Myocyte (in vitro differentiated cells): Measurements from ENCODE around the gene DTD1. TPM values are rescaled to one million over a fixed set of nuclear protein-coding genes. Genes with fewer than 3 reads are reported as not detected.

Experiments used
- DNase-seq: peaks from one replicate; pipeline ENCODE4 v3.0.0-alpha.2; 2012; ENCODE audit warnings: low read depth
- total RNA-seq: library from RNA; depleted of rRNA; stranded (reverse); fragments of >200 nt; gene quantifications from 2 replicates; pipeline ENCODE4 v1.2.3, GENCODE V29; 2014

The DTD1 gene
- total RNA-seq, 1 donor from 2014 or later, result 25.1 TPM

- DNase-seq, result no peak
Observed at GRCh38 chr20:18657575-18657974, 69.7 kb downstream of the DTD1 start.

GRCh38 chr20:18662279-18663040 lies 74.6 kb downstream of the DTD1 start:
- no peak for DNase-seq

- DNase-seq, result no peak
Observed at GRCh38 chr20:18663932-18664331, 76.1 kb downstream of the DTD1 start.

DNA sequence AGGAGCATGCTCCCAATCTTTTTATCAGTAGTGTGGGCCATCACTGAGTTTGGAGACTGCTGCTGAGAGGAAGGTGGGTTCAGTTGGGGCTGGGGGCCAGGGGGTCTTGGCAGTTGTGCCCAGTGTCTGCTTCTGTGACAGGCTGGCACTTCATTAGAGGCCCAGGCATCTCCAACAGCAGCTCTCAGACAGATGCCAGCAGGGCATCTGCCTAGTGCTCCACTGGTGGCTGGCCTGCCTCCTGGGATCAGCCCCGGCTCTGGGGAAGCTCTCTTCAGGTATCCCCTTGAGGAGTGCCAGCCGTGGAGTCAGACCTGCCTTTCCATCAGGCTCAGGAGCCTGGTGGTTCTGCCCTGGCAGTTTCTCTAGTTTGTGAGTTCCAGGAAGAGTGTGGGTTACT lies 77.3 kb downstream of the DTD1 start:
- DNase-seq, result no peak

GRCh38 chr20:18666803-18667415 lies 79.1 kb downstream of the DTD1 start:
- no peak for DNase-seq

DNA sequence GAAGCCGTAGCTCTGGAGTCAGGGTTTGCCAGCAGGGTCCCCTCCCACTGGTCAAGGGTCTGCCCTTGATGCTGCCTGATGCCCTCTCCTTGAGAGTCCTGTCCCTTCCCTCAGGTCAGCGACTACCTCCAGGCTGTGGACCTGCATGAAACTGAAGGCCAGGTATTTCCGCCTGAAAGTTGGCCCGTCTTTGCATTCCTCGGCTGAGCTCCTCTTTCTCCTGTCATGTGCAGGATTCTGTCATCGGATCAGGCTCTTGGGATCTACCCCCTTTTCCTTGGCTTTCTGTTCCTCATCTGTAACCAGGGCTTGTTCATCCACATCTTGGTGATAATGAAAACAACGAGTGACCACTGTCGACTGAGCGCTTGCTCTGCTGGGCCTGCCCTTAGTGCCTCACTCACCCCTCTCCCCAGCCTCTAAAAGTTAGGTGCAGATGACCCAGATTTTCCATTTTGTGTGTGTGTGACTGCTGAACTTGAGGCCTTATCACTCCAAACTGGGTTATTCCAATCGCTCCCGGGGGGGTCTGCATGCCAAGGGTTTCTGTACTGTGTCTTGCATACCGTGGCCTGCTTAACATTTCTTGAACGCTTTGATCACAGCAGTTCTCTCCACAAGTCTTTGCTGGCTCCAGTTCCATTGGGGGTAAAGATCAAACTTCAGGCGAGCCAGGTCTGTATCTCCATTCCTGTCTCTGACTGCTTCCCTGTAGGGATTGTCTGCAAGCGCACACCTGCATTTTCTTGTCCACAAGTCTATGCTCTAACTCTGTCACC lies 81.6 kb downstream of the DTD1 start:
- DNase-seq, result no peak

DNA sequence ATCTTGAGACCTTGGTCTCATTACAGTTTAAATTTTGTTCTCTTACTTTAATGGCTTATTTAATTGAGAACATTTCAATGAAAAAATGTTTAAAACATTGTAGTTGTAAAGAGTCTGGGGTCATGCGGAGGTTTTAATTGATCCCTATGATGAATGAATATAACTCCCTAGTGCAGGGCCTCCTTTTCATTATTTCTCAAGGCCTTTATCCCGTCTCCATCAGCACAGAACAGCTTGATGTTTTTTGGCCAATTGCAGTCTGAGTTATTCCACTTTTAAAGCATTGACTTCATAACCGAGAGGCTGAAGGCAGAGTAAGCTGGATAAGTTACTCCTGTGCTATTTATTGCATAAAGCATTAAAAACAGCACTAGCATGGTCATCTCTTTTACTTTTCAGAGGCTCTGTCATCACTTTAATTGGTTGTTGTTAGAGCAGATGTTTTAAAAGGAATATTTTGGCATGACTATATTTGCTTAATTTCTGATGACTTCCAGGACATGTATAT lies 83.4 kb downstream of the DTD1 start:
- DNase-seq, result no peak

- no peak for DNase-seq
Observed at GRCh38 chr20:18672834-18673233, 85.0 kb downstream of the DTD1 start.

- DNase-seq, result no peak
Observed at GRCh38 chr20:18676396-18676795, 88.5 kb downstream of the DTD1 start.

DNA sequence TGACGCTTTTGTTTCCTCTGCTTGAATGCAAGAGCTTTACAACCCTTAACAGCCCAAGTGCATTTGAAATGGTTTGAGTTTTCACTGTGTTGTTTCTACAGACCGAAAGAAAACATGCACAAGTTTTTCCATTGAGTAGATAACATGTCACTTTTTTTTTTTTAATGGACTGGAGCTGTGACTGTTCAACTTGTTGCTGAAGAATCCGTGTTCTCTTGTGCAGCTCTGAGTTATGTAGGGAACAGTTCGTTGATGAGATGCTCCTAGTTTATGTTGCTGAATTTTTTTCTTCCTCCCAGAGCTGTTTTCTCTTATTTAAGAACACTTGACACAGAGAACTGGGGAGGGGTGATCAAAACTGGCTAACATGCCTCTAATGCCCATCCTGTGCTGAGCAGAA lies 89.3 kb downstream of the DTD1 start:
- no peak for DNase-seq

GRCh38 chr20:18678549-18679419 lies 90.9 kb downstream of the DTD1 start:
- peak; percentile 19 for DNase-seq

DNA sequence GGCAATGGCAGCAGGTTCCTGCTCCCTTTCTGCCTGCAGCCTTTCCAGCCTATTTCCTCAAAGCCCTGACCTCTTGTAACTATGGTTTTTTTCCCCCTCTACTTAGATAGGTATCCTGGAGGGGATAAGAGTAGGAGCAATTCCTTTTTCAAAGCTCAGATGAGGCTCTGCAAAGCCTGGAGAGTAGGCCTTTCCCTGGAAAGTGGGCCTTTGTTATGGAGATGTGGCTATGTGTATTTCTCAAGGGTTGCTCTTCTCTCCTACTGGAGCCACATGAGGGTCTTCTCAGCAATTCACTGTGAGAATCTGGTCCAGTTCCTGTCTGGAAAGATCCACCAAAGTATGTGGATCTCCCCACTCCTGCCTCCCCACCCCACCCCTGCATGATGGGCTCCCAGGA lies 96.0 kb downstream of the DTD1 start:
- no peak for DNase-seq

- no peak for DNase-seq
Observed at GRCh38 chr20:18684775-18685174, 96.9 kb downstream of the DTD1 start.

DNA sequence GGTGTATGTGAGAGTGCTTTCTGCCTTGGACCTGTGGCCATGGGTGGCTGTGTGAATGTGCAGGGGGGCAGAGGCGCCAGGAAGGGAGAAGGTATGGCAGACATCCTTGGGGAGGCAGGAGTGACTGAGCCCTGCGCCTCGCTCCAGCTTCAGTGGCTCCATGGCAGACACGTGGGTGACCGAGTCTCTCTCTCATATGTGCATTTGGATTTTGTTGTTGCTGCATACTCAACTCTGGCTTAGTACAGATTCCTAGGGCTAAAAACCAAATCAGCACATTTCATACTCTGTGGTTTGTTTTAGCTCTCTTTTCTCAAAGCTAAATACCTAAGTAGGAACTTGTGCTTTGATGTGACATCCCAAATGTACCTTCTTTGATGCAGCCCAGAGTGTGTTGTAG lies 97.6 kb downstream of the DTD1 start:
- no peak for DNase-seq

GRCh38 chr20:18686696-18687095 lies 98.8 kb downstream of the DTD1 start:
- DNase-seq, result no peak

- no peak for DNase-seq
Observed at GRCh38 chr20:18688676-18689075, 100.8 kb downstream of the DTD1 start.

DNA sequence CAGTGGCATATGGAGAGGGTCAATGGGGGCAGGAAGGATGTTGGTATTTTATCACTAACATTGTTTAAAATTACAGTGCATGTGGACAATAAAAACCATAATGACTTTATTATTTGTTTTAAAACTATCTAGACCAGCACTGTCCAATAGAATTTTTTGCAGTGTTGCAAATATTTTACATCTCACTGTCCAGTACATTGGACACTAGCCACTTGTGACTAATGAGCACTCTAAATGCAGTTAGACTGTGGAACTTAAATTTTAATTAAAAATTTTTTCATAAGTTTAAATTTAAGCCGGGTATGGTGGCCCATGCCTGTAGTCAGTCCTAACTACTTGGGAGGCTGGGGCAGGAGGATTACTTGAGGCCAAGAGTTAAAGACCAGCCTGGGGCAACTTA lies 101.7 kb downstream of the DTD1 start:
- no peak for DNase-seq

DNA sequence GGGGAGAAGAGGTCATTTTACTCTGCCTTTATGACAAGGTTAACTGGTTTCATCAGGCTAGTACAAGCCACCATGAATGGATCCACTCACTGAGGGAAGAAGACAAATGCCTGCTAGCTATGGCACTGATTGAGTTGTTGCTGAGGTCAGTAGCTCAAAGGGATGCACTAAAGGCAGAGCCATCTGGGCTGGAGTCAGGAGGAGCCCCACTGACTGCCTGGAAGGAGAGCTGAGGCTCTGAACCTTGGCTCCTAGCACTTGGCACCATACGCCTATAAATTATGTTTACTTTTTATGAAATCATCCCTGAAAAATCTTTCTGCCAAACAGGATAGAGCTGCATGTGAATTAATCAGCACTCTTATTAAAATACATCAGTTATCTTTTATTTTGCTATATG lies 104.6 kb downstream of the DTD1 start:
- DNase-seq, result no peak

- no peak for DNase-seq
Observed at GRCh38 chr20:18694071-18694470, 106.2 kb downstream of the DTD1 start.

DNA sequence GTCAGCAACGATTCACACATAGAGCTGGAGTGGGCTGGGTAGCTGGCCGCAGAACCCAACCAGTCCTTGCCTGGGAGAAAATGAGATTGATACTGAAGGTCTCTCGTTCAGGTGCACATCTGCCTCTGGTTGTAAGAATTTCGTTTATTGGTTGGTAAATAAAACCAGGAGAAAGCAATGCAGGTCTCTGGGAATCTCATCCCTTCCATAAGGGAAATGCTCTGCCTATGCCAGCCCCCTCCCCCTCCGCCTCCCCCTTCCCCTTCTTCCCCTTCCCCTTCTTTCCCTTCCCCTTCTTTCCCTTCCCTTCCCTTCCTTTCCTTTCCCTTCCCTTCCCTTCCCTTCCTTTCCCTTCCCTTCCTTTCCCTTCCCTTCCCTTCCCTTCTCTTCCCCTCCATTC lies 107.3 kb downstream of the DTD1 start:
- DNase-seq, result no peak

DNA sequence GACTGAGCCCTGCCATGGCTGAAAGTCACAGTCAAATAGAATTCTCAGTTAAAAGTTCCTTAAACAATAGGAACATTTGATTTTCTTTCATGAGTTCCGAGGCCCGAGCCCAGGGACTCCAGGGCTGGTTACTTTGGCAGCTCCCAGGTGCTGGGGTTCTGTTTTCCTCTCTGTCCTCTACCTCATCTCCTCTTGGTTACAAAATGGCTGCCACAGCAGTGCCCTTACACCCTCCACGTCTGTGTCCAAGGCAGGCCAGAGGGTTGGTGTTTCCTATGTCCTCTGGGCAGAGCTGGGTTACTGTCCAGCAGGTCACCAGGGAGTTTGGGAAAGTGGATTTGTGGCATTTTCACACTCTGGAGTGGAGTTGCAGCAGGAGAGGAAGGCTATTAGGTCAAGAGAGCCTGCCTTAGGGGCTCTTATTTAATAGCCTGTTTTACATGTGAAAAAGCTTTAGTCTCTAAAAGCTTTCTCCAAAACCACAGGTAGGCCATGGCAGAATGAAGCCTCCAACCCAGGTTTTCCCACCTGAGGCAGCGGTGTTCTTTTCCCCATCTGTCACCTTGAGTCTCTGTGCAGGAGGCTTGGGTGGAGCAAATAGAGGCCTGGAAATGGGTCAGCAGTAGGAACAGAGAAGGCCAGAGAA lies 111.0 kb downstream of the DTD1 start:
- DNase-seq, result no peak
